H54 (cell line): ENCODE data around the gene TMEM209.
"Not testable (repeated sequence)": the region's sequence is repeated elsewhere in the genome, so short reads cannot be mapped to it uniquely, and the experiment has no call there.

Experiments
- DNase-seq: peaks from one replicate; pipeline ENCODE4 v3.0.0; 2011; ENCODE audit warnings: low spot score, mixed read lengths; ENCODE audit not compliant: insufficient read length
- FAIRE-seq: peaks from 3 replicates; lab custom pipeline; 2011; peaks lifted over from hg19 to GRCh38; lab: Jason Lieb, UNC
- POLR2A ChIP-seq: IDR thresholded peaks from 2 replicates; pipeline ENCODE4 v1.6.1; 2011; ENCODE audit warnings: low read depth, mild to moderate bottlenecking, low read length

TMEM209 gene

DNA sequence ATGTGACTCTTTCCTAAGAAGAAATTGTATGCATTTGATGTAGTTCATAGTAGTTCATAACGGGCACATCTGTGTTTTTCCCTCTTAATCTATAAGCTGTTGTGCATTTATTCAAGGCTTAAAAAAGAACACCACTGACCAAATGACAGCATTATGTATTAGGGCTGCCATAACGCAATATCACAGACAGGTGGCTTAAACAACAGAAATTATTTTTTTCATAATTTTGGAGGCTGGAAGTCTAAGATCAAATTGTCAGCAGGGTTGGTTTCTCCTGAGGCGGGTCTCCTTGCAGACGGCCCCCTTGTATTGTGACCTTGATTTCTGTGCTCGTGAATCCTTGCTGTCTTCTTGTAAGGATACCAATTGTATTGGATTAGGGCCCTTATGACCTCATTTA lies 1.8 kb upstream of the TMEM209 start:
- no peak for FAIRE-seq
- no peak for TF ChIP-seq POLR2A
- no peak for DNase-seq

DNA sequence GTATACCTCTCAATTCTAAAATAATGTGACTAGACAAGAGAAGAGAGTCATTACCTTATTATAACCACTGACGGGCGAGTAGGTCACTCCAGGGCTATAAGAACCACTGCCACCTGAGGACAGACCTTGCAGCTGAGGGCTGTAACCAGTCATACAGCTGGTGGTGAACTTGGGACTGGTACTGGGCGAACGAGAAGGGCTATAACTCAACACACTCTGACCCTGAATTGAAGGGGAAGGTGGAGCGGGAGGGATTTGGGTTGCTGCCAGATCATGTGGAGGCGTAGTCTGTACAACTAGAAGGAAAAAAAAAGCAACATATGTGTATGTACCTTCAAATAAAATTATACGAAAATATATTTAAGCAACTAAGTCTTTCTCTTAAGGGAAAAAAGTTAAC lies 3.4 kb downstream of the TMEM209 start:
- FAIRE-seq, result no peak
- no peak for DNase-seq
- TF ChIP-seq POLR2A, result no peak

DNA sequence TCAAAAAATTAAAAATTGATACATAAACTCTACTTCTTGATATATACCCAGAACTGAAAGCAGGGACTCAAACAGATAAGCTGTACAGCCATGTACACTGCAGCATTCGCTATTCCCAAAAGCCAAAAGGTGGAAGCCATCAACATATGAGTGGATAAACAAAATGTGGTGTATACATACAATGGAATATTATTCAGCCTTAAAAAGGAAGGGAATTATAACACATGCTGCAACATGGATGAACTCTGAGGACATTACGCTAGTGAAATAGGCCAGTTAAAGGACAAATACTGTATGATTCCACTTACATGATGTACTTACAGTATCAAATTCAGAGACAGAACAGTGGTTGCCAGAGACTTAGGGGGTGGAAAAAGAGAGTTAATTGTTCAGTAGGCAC lies 8.1 kb downstream of the TMEM209 start:
- no peak for TF ChIP-seq POLR2A
- FAIRE-seq (peak; percentile 55), DNase-seq (no peak)

DNA sequence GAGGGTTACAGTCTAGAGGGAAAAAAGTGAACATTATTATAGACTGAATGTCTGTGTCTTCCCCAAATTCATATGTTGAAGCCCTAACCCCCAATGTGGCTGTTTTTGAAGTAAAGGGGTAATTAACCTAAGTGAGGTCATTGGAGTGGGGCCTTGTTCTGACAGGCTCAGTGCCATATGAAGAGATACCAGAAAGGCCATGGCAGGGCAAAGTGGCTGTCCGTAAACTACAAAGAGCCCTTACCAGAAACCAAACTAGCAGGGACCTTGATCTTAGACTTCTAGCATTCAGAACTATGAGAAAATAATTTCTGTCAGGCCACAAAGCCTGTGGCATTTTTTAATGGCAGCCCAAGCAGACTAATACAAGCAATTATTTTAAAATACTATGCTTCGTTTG lies 8.7 kb downstream of the TMEM209 start:
- no peak for DNase-seq
- no peak for TF ChIP-seq POLR2A
- no peak for FAIRE-seq

DNA sequence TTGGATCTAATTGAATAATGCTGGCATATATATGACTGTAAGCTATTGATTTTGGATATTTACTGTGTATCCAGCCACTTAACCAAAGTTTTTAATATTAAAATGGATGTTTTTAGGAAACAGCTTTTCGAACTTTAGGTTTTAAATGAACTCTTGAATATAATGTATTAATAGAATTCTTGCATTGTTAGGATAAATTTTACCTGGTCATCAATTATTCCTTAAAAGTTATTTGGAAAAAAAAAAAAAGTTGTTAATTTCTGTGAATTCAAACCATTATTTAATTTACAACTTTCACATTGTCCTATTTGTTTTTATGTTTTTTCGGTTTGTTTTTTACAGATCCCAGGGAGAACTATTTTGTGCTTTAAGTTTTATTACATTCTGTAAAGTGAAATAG lies 9.8 kb downstream of the TMEM209 start:
- FAIRE-seq, result no peak

DNA sequence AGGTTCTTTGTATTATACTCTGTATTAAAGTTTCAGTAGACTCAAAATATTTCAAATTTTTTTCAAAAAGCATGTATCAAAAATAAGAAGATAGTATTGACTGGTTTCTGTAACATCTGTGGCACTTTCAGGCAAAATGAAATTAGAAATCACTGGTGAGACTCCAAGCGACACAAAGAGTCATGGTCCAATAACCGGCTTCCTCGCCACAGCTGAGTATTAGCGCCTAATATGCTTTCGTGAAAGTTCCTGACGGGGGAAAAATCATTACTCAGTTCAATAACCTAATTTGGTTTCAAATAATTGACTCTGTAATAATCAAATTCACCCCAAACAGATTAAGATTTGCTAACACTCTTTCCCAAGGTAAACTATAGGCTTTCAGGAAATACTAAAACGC lies 13.4 kb downstream of the TMEM209 start:
- no peak for TF ChIP-seq POLR2A
- FAIRE-seq (no peak), DNase-seq (no peak)

More for the DNA sequence above, 9.8 kb downstream of the TMEM209 start:
- no peak for DNase-seq
- no peak for TF ChIP-seq POLR2A

DNA sequence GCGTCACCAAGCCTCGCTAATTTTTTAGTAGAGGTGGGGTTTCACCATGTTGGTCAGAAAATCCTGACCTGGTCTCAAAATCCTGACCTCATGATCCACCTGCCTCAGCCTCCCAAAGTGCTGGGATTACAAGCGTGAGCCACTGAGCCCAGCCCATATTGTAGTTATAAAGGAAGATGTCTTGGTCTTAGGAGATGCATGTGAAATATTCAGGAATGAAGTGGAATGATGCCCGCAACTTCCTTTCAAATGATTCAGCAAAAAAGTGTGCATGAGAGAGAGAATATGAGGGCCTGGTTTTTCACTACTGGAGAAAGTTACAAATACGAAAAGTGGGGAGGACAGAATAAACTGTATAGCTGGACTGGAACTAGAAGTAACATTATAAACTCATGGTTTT lies 15.9 kb downstream of the TMEM209 start:
- FAIRE-seq (no peak), DNase-seq (no peak)
- TF ChIP-seq POLR2A, result no peak

DNA sequence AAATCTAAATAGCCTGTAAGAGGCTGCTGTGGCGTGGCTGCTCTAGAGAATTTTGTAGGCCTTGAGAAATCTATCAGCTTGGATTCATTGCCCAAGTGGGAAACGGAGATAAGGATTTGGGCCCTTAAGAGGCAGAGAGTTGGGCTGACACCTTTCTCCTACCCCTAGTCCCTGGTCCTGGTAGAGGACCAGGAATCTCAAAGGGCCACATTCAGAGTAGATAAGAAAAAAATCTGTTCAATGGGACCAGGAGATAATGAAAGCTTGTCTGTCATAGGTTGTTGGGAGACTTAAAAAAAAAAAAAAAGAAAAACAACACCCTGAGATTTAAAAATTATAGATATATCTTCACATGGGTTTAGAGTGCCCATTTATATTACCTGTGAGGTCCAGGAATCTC lies 17.8 kb downstream of the TMEM209 start:
- no peak for TF ChIP-seq POLR2A
- no peak for FAIRE-seq
- DNase-seq, result no peak

DNA sequence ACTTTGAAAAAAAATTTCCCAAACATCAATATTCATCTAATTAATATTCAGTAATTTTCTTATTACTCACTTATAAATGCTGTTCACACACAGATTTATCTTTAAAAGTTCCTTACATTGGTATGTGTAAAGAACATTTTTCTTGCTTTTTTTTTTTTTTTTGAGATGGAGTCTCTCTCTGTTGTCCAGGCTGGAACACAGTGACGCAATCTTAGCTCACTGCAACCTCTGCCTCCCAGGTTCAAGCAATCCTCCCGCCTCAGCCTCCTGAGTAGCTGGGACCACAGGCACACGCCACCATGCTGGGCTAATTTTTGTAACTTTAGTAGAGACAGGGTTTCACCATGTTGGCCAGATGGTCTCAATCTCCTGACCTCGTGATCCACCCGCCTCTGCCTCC lies 20.9 kb downstream of the TMEM209 start:
- not testable (repeated sequence) for DNase-seq, FAIRE-seq

DNA sequence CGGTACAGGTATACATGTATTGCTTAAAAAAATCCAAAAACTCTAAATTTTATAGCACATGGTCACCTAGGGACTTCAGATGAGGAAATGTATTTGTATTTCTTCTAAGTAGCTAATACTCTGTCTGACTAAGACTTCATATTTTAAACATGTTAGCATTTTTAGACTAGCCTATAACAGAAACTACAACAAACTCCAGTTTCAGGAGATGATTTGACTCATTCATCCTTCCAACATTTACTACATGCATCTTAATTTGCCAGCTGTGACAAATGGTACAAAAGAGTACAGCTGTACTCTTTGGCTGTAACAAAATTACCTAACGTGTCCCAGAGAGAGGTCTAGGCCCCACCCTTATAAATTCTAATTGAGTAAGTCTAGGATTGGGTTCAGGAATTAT lies 22.2 kb downstream of the TMEM209 start:
- FAIRE-seq (peak; percentile 52), DNase-seq (no peak)
- TF ChIP-seq POLR2A, result no peak

DNA sequence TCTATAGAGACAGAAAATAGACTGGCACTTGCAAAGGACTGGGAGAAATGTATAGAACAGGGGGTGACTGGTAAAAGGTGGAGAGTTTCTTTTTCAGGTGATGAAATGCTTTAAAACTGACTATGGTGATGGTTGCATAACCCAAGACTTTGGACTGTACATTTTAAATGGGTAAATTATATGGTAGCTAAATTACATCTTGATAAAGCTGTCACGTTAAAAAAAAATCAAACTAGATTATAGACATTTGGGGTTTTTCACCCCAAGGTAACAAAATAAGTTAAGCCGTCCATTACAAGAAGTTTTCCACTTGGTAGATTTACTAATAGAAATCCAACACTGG lies 24.0 kb downstream of the TMEM209 start:
- DNase-seq (no peak), FAIRE-seq (peak; percentile 58)
- no peak for TF ChIP-seq POLR2A

DNA sequence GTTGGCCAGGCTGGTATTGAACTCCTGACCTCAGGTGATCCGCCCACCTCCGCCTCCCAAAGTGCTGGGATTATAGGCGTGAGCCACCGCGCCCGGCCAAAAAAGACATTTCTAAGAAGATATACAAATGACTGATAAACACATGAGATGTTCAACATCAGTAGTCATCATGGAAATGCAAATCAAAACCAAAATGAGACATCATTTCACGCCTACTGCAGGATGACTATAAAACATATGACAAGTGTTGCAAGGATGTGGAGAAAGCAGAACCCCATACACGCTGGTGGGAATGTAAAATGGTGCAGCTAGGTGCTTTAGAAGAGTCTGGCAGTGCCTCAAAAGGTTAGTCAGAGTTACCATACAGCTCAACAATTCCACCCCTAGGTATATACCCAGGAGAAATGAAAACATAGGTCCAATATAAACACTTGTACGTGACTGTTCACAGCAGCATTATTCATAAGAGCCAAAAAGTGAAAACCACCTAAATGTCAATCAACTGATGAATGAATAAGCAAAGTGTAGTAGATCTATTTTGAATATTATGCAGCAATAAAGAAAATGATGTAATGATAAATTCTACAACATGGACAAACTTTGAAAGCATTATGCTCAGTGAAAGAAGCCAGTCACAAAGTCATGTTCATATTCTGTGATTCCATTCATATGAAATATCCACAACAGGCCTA lies 24.5 kb downstream of the TMEM209 start:
- DNase-seq, result no peak
- peak; percentile 86 for FAIRE-seq
- TF ChIP-seq POLR2A, result no peak

DNA sequence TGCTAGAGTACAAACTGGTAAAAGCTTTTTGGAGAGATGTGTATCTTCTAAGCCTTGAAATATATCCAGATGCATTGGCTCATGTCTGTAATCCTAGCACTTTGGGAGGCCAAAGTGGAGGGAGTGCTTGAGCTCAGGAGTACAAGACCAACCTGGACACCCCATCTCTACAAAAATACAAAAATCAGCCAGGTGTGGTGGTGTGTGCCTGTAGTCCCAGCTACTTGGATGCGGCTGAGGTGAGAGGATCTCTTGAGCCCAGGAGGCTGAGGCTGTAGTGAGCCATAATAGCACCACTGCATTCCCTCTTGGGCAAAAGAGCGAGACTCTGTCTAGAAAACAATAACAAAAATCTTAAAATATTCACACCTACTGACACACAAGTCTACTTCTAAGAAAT lies 25.6 kb downstream of the TMEM209 start:
- DNase-seq (no peak), FAIRE-seq (no peak)
- TF ChIP-seq POLR2A, result no peak

DNA sequence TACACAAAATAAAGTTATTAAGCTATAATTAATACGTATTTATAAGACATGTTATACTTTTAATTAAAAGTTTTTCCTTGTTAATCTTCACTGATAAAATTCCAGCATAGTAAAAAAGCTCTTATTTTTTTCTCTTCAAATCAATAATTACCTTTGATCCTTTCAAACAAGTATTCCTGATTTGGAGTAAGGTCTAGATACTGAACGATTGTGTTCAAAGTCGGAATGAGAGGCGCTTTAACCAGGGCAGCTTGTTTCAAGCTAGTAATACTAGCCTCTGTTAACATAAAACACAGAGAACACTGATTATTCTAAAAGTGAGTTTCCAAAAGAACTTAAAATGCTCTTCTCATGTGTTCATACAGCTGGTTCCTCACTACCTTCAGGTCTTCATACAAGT lies 27.0 kb downstream of the TMEM209 start:
- no peak for TF ChIP-seq POLR2A
- FAIRE-seq (no peak), DNase-seq (no peak)

DNA sequence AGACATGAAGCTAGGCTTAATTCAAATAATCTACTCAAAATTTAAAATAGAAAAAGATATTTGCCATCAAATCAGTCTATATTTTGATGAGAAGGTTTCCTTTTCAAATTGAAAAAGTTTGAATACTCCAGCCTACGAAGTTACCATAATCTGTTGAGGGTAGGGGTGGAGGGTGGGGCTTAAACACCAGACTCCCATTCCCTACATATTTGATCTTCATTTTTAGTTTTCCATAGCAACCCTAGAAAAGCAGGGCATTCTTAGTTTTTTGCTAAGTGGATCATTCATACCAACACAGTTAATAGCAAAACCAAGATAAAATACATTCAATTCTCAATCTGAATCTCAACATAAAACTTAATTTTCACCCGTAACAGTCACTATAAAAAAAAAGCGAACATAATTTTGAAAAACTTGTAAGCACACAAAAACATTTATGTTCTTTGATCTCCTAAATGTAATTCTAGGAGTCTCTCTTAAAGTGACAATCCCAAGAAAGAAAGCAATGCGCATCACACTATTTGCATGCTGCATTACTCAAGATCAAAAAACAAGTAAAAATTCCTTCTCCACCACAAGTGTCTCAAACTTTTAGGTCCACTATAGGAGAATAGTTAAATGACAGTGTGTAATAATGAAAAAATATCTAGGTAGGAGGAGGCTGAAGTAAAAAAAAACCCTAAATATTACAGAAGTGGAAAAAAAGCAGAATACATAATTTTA lies 30.8 kb downstream of the TMEM209 start:
- no peak for FAIRE-seq
- no peak for TF ChIP-seq POLR2A
- DNase-seq, result no peak
